ENCODE data around the gene IHH. TPM values are rescaled to one million over a fixed set of nuclear protein-coding genes. Genes with fewer than 3 reads are reported as not detected.

Gene IHH
- total and polyA plus RNA-seq, 9 of the 15 experiments (the other 6 are each of a cell fraction or from before 2014, with no cell fraction given), result 0.07 TPM; not detected in 8

DNA sequence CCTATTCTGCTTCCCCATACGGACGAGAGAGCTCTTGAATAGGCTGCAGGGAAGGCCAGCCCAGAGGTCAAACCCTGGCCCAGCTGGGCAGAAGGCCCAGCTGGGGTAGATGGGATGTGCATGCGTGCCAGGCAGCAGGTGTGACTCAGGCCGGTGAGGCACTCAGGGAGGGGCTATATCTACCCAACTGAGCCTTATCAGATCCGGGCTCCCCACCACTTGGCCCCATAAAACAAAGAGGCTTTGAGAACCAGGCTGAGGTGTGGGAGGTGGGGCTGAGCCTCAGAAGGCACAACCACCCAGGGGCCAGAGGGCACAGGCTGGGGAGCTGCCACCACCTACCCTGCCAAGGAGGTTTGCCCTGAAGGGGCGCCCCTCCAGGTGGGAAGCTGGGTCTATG, 11.4 kb downstream of the IHH start:
- Histone ChIP-seq H3K79me2 (ENCODE audit: control insufficient read depth, insufficient read depth, low read length) (no peaks in the 10 kb centered on the region), H3K4me3 (no peak overlapping the region), H3K9ac (ENCODE audit: insufficient read depth in 1 of 2, low read depth in 2 of 2, low read length in 2 of 2) (no peak overlapping the region), H3K9me1 (ENCODE audit: control insufficient read depth, insufficient read depth, low read length) (peaks cover 3% of the 10 kb centered on the region), H3K4me2 (ENCODE audit: insufficient read depth, low read length) (no peak overlapping the region), H3K27ac (ENCODE audit: extremely low read depth, low read depth, low read length) (no peak overlapping the region), H3K36me3 (ENCODE audit: control insufficient read depth, insufficient read depth, low read length) (no peaks in the 10 kb centered on the region), H3K9me3 (replicated peaks; ENCODE audit: control insufficient read depth, insufficient read depth, low read depth, low read length) (no peaks in the 10 kb centered on the region), H3K27me3 (ENCODE audit: control insufficient read depth in 2 of 2, insufficient read depth in 2 of 2, low read length in 2 of 2) (no peaks in the 10 kb centered on the region; a peak in 1 of 5 replicates), H3K4me1 (replicated peaks in 1 of 2; ENCODE audit: control insufficient read depth in 2 of 2, insufficient read depth in 2 of 2, low read length in 2 of 2) (no peaks in the 10 kb centered on the region), H4K20me1 (replicated peaks; ENCODE audit: control insufficient read depth, insufficient read depth, low read length) (no peaks in the 10 kb centered on the region), H2AFZ (ENCODE audit: low read depth, low read length) (no peak overlapping the region)
- BruUV-seq (replicated peaks), result no TSS peak
- TF ChIP-seq POLR2B (IDR thresholded peaks at IDR 0.05; ENCODE audit: low read depth, partially characterized antibody), result no peak
- TF ChIP-seq SIX5 (IDR thresholded peaks at IDR 0.05; ENCODE audit: borderline replicate concordance in 1 of 2, insufficient read depth in 1 of 2, low read depth in 1 of 2, low read length in 2 of 2), result no peak
- TF ChIP-seq RHOXF2B (CRISPR knock-in tag; conservative IDR thresholded peaks at IDR 0.05), result no peak
- TF ChIP-seq, protein P1, sequence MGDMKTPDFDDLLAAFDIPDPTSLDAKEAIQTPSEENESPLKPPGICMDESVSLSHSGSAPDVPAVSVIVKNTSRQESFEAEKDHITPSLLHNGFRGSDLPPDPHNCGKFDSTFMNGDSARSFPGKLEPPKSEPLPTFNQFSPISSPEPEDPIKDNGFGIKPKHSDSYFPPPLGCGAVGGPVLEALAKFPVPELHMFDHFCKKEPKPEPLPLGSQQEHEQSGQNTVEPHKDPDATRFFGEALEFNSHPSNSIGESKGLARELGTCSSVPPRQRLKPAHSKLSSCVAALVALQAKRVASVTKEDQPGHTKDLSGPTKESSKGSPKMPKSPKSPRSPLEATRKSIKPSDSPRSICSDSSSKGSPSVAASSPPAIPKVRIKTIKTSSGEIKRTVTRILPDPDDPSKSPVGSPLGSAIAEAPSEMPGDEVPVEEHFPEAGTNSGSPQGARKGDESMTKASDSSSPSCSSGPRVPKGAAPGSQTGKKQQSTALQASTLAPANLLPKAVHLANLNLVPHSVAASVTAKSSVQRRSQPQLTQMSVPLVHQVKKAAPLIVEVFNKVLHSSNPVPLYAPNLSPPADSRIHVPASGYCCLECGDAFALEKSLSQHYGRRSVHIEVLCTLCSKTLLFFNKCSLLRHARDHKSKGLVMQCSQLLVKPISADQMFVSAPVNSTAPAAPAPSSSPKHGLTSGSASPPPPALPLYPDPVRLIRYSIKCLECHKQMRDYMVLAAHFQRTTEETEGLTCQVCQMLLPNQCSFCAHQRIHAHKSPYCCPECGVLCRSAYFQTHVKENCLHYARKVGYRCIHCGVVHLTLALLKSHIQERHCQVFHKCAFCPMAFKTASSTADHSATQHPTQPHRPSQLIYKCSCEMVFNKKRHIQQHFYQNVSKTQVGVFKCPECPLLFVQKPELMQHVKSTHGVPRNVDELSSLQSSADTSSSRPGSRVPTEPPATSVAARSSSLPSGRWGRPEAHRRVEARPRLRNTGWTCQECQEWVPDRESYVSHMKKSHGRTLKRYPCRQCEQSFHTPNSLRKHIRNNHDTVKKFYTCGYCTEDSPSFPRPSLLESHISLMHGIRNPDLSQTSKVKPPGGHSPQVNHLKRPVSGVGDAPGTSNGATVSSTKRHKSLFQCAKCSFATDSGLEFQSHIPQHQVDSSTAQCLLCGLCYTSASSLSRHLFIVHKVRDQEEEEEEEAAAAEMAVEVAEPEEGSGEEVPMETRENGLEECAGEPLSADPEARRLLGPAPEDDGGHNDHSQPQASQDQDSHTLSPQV (IDR thresholded peaks at IDR 0.05), result no peak
- no peak for TF ChIP-seq ARID1B (IDR thresholded peaks at IDR 0.05)
- TF ChIP-seq CHCHD3 (CRISPR knock-in tag; IDR thresholded peaks at IDR 0.05), result no peak
- no peak for TF ChIP-seq ZNF140 (CRISPR knock-in tag; IDR thresholded peaks at IDR 0.05)
- TF ChIP-seq TRIM24 (IDR thresholded peaks at IDR 0.05), result no peak
- intact Hi-C loops (cut with micrococcal nuclease) (no loop called here), in situ Hi-C loops (cut with MboI) (no loop called here)
- ATAC-seq, result no peak
- 0% methylated on average over 5 of the region's 6 CpGs for WGBS (ENCODE audit: insufficient coverage, low coverage, missing lambda C conversion rate)
- ChIA-PET CTCF (ENCODE audit: low intra/inter-chr PET ratio) (no interaction called here), POLR2A (no interaction called here)
- no peak for DNase-seq (ENCODE audit: extremely low read depth in 1 of 4, low spot score in 3 of 4)
- FAIRE-seq, result no peak
